HepG2 (cell line): ENCODE data around the gene MRPS35. TPM values are rescaled to one million over a fixed set of nuclear protein-coding genes. Genes with fewer than 3 reads are reported as not detected.
A peak's percentile ranks its signal among the peaks of the same experiment; 100 is the strongest.

Experiments
- ATF7 ChIP-seq, 2 experiments: fragments of 450-650 bp in 1 of 2; sonication (generic) in 1 of 2; formaldehyde crosslinking in 1 of 2; IDR thresholded peaks; 2 replicates each; pipeline versions ENCODE4 v1.4.0 to v1.6.1; 2016 to 2020; ENCODE audit warnings: antibody characterized with exemption in 1 of 2, mild to moderate bottlenecking in 1 of 2, missing genetic modification reagents in 1 of 2
- KDM5B ChIP-seq: sonication (generic); formaldehyde crosslinking; IDR thresholded peaks from 2 replicates; pipeline ENCODE4 v1.4.0; 2020; ENCODE audit warnings: missing genetic modification reagents, mild to moderate bottlenecking, borderline replicate concordance
- KDM6A ChIP-seq: IDR thresholded peaks from 2 replicates; pipeline ENCODE4 v1.6.1; 2016; ENCODE audit warnings: low read depth
- KMT2B ChIP-seq: IDR thresholded peaks from 2 replicates; pipeline ENCODE4 v1.6.1; 2016; ENCODE audit warnings: missing genetic modification reagents, missing compliant biosample characterization
- MAFK ChIP-seq, 2 experiments: IDR thresholded peaks in 1 of 2; conservative IDR thresholded peaks in 1 of 2; 2 replicates each; pipeline ENCODE4 v1.6.1; 2011; ENCODE audit warnings: improper control_type of control experiment in 2 of 2, low read length in 2 of 2
- NCOA1 ChIP-seq: sonication (generic); formaldehyde crosslinking; IDR thresholded peaks from 2 replicates; pipeline ENCODE4 v1.9.0; 2021; ENCODE audit warnings: missing genetic modification reagents
- NFYC ChIP-seq: IDR thresholded peaks from 2 replicates; pipeline ENCODE4 v1.6.1; 2016; ENCODE audit warnings: missing genetic modification reagents, missing compliant biosample characterization
- PHF20 ChIP-seq: sonication (generic); formaldehyde crosslinking; IDR thresholded peaks from 2 replicates; pipeline ENCODE4 v1.5.0; 2020; ENCODE audit warnings: mild to moderate bottlenecking, missing genetic modification reagents
- SAP130 ChIP-seq: IDR thresholded peaks from 2 replicates; pipeline ENCODE4 v1.6.1; 2016; ENCODE audit warnings: low read depth
- SCMH1 ChIP-seq: sonication (generic); formaldehyde crosslinking; IDR thresholded peaks from 2 replicates; pipeline ENCODE4 v1.9.0; 2021; ENCODE audit warnings: missing genetic modification reagents, mild to moderate bottlenecking, borderline replicate concordance
- SMARCE1 ChIP-seq: fragments of 450-650 bp; IDR thresholded peaks from 2 replicates; pipeline ENCODE4 v1.6.1; 2017; ENCODE audit warnings: borderline replicate concordance
- SRSF4 ChIP-seq: fragments of 200-400 bp; formaldehyde crosslinking; IDR thresholded peaks from one replicate; pipeline ENCODE4 v1.6.1; 2018; ENCODE audit warnings: mild to moderate bottlenecking, low read depth, low read length, moderate library complexity; ENCODE audit not compliant: poor library complexity, severe bottlenecking
- ZNF232 ChIP-seq: sonication (generic); formaldehyde crosslinking; IDR thresholded peaks from 2 replicates; pipeline ENCODE4 v1.4.0; 2020; ENCODE audit warnings: missing genetic modification reagents, borderline replicate concordance
- ZNF256 ChIP-seq: sonication (generic); formaldehyde crosslinking; conservative IDR thresholded peaks from 2 replicates; pipeline ENCODE4 v1.4.0; 2020; ENCODE audit warnings: missing genetic modification reagents
- ZNF451 ChIP-seq: sonication (generic); formaldehyde crosslinking; IDR thresholded peaks from 2 replicates; pipeline ENCODE4 v1.5.0; 2020; ENCODE audit warnings: mild to moderate bottlenecking, missing genetic modification reagents
- ZNF577 ChIP-seq: sonication (generic); formaldehyde crosslinking; IDR thresholded peaks from 2 replicates; pipeline ENCODE4 v1.4.0; 2020; ENCODE audit warnings: mild to moderate bottlenecking, low read depth, missing genetic modification reagents, borderline replicate concordance
- ZNF615 ChIP-seq: sonication (generic); formaldehyde crosslinking; IDR thresholded peaks from 2 replicates; pipeline ENCODE4 v1.5.0; 2020; ENCODE audit warnings: mild to moderate bottlenecking, missing genetic modification reagents, borderline replicate concordance
- ZNF670 ChIP-seq: sonication (generic); formaldehyde crosslinking; IDR thresholded peaks from 2 replicates; pipeline ENCODE4 v1.8.0; 2022; ENCODE audit warnings: mild to moderate bottlenecking, missing genetic modification reagents, borderline replicate concordance
- ZNF703 ChIP-seq: sonication (generic); formaldehyde crosslinking; IDR thresholded peaks from 2 replicates; pipeline ENCODE4 v1.5.1; 2020; ENCODE audit warnings: missing genetic modification reagents, mild to moderate bottlenecking, moderate library complexity, borderline replicate concordance
- ZNF777 ChIP-seq: sonication (generic); formaldehyde crosslinking; IDR thresholded peaks from 2 replicates; pipeline ENCODE4 v1.4.0; 2020; ENCODE audit warnings: missing genetic modification reagents
- polyA plus RNA-seq, 8 experiments: library from polyadenylated mRNA; depleted of rRNA in 3 of 8; stranded (reverse) in 7 of 8; unstranded in 1 of 8; fragments of >200 nt; fragmentation: Illumina TruSeq in 4 of 8; extraction: Trizol in 4 of 8; gene quantifications; 2 replicates each; pipeline versions ENCODE4 v1.2.1 to v1.2.3, GENCODE V29; 2011 to 2016; ENCODE audit warnings: low read depth in 4 of 8, missing spikeins in 1 of 8, mixed read lengths in 1 of 8; ENCODE audit not compliant: insufficient read depth in 1 of 8
- total RNA-seq, 5 experiments: library from RNA; depleted of rRNA; stranded (reverse); fragments of >200 nt; fragmentation: Illumina TruSeq; extraction: Trizol; gene quantifications; 2 replicates each; pipeline ENCODE4 v1.2.3, GENCODE V29; 2016; ENCODE audit warnings: low read depth in 1 of 5
- TF ChIP-seq, protein P1 (sequence below): sonication (generic); formaldehyde crosslinking; IDR thresholded peaks from 2 replicates; pipeline ENCODE4 v1.4.0; 2020; ENCODE audit warnings: mild to moderate bottlenecking, missing genetic modification reagents
- TF ChIP-seq, protein P2 (sequence below): sonication (generic); formaldehyde crosslinking; IDR thresholded peaks from 2 replicates; pipeline ENCODE4 v1.5.0; 2020; ENCODE audit warnings: mild to moderate bottlenecking, missing genetic modification reagents, borderline replicate concordance

MRPS35 gene
- total and polyA plus RNA-seq, 2 of the 13 experiments (the other 11 are each of a cell fraction or from before 2014, with no cell fraction given), result 63.4 to 104 TPM

DNA sequence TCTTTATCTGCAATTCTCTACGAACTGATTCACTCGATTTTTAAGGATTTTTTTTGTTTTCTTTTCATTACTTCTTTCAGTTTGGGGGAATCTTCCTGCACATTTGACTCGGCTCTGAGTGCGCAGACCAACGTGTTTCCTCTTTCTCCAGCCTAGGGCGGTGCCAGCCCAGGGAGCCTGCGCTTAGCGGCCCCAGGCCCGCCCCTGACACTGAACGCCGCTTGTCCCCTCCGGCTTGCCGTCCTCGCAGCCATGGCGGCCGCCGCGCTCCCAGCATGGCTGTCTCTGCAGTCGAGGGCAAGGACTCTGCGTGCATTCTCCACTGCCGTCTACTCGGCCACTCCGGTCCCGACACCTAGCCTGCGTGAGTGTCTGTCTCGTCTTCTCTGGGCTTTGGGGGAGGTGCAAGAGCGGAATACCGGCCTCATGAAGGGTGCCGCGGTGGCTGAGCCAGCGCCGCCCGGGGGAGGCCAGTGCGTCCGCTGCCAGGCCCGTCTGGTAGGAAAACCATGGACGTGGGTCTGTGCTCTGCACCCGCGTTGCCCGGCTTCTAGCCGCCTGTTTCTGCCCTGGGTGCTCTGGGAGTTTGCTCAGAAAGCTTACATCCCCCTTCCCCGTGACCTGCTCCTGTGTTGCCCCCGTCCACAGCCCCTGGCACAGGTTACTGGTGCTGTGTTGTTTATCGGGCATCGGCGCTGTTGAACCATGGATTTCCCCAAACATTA is at the start of gene MRPS35 (continued):
- peak; percentile 90 for TF ChIP-seq SAP130 (CRISPR knock-in tag)
- peak; percentile 95 for TF ChIP-seq NCOA1 (CRISPR knock-in tag)
- TF ChIP-seq KDM6A (CRISPR knock-in tag), result no peak
- no peak for TF ChIP-seq SCMH1 (CRISPR knock-in tag)
- no peak for TF ChIP-seq SRSF4
- TF ChIP-seq ZNF615 (CRISPR knock-in tag), result no peak; the same call in 1 of the 2 replicates
- TF ChIP-seq MAFK (conservative IDR thresholded peaks at IDR 0.05 in 1 of 2, IDR thresholded peaks at IDR 0.05 in 1 of 2; ENCODE audit: low read length in 2 of 2), result 0 out of 4 replicates have a peak, but pooled peaks of 1 of the 2 experiments have one; percentile 20
- peak; percentile 96 for TF ChIP-seq KDM5B (CRISPR knock-in tag)
- TF ChIP-seq ZNF232 (CRISPR knock-in tag), result peak; percentile 63; the same call in 1 of the 2 replicates
- TF ChIP-seq ZNF451 (CRISPR knock-in tag), result peak; percentile 93
- TF ChIP-seq ZNF577 (CRISPR knock-in tag), result no peak
- TF ChIP-seq ZNF670 (CRISPR knock-in tag), result 0 out of 2 replicates have a peak, but pooled peaks have one; percentile 75
- no peak for TF ChIP-seq ATF7 (IDR thresholded peaks at IDR 0.05)
- TF ChIP-seq ATF7 (CRISPR knock-in tag; IDR thresholded peaks at IDR 0.05), result peak; percentile 68; the same call in 1 of the 2 replicates
- TF ChIP-seq ZNF256 (CRISPR knock-in tag), result peak; percentile 60; the same call in 1 of the 2 replicates
- TF ChIP-seq, protein P1, sequence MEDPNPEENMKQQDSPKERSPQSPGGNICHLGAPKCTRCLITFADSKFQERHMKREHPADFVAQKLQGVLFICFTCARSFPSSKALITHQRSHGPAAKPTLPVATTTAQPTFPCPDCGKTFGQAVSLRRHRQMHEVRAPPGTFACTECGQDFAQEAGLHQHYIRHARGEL (CRISPR knock-in tag), result 0 out of 2 replicates have a peak, but pooled peaks have one; percentile 90
- TF ChIP-seq ZNF777 (CRISPR knock-in tag), result peak; percentile 91
- TF ChIP-seq KMT2B, result peak; percentile 94
- peak; percentile 39; the same call in 1 of the 2 replicates for TF ChIP-seq NFYC
- TF ChIP-seq, protein P2, sequence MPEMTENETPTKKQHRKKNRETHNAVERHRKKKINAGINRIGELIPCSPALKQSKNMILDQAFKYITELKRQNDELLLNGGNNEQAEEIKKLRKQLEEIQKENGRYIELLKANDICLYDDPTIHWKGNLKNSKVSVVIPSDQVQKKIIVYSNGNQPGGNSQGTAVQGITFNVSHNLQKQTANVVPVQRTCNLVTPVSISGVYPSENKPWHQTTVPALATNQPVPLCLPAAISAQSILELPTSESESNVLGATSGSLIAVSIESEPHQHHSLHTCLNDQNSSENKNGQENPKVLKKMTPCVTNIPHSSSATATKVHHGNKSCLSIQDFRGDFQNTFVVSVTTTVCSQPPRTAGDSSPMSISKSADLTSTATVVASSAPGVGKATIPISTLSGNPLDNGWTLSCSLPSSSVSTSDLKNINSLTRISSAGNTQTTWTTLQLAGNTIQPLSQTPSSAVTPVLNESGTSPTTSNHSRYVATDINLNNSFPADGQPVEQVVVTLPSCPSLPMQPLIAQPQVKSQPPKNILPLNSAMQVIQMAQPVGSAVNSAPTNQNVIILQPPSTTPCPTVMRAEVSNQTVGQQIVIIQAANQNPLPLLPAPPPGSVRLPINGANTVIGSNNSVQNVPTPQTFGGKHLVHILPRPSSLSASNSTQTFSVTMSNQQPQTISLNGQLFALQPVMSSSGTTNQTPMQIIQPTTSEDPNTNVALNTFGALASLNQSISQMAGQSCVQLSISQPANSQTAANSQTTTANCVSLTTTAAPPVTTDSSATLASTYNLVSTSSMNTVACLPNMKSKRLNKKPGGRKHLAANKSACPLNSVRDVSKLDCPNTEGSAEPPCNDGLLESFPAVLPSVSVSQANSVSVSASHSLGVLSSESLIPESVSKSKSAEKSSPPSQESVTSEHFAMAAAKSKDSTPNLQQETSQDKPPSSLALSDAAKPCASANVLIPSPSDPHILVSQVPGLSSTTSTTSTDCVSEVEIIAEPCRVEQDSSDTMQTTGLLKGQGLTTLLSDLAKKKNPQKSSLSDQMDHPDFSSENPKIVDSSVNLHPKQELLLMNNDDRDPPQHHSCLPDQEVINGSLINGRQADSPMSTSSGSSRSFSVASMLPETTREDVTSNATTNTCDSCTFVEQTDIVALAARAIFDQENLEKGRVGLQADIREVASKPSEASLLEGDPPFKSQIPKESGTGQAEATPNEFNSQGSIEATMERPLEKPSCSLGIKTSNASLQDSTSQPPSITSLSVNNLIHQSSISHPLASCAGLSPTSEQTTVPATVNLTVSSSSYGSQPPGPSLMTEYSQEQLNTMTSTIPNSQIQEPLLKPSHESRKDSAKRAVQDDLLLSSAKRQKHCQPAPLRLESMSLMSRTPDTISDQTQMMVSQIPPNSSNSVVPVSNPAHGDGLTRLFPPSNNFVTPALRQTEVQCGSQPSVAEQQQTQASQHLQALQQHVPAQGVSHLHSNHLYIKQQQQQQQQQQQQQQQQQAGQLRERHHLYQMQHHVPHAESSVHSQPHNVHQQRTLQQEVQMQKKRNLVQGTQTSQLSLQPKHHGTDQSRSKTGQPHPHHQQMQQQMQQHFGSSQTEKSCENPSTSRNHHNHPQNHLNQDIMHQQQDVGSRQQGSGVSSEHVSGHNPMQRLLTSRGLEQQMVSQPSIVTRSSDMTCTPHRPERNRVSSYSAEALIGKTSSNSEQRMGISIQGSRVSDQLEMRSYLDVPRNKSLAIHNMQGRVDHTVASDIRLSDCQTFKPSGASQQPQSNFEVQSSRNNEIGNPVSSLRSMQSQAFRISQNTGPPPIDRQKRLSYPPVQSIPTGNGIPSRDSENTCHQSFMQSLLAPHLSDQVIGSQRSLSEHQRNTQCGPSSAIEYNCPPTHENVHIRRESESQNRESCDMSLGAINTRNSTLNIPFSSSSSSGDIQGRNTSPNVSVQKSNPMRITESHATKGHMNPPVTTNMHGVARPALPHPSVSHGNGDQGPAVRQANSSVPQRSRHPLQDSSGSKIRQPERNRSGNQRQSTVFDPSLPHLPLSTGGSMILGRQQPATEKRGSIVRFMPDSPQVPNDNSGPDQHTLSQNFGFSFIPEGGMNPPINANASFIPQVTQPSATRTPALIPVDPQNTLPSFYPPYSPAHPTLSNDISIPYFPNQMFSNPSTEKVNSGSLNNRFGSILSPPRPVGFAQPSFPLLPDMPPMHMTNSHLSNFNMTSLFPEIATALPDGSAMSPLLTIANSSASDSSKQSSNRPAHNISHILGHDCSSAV (CRISPR knock-in tag), result peak; percentile 97; the same call in 1 of the 2 replicates
- TF ChIP-seq ZNF703 (CRISPR knock-in tag), result peak; percentile 78; the same call in 1 of the 2 replicates
- no peak for TF ChIP-seq SMARCE1
- peak; percentile 89 for TF ChIP-seq PHF20 (CRISPR knock-in tag)
